Measurements from ENCODE around the gene SERPINF2.
A peak's percentile ranks its signal among the peaks of the same experiment; 100 is the strongest.

The SERPINF2 gene

GRCh38 chr17:1744551-1745512 lies 2.2 kb downstream of the SERPINF2 start:
- H3K4me1 ChIP-seq (ENCODE audit: insufficient read depth, low read length): no peaks in the 10 kb centered on the region
- no peaks in the 10 kb centered on the region for H3K36me3 ChIP-seq (ENCODE audit: insufficient read depth, low read depth, low read length)
- H3K27me3 ChIP-seq (ENCODE audit: insufficient read depth, low read length): no peaks in the 10 kb centered on the region
- no peak overlapping the region for H3K4me3 ChIP-seq (ENCODE audit: low read length)
- no peaks in the 10 kb centered on the region for H3K9me3 ChIP-seq (ENCODE audit: insufficient read depth, low read depth, low read length)
- no peak overlapping the region for H3K27ac ChIP-seq (ENCODE audit: low read length)
- no peak overlapping the region for H3K9ac ChIP-seq (ENCODE audit: low read depth, low read length)

- Histone ChIP-seq H3K4me3 (ENCODE audit: low read length) (no peak overlapping the region), H3K9me3 (ENCODE audit: insufficient read depth, low read depth, low read length) (no peaks in the 10 kb centered on the region), H3K27ac (ENCODE audit: low read length) (no peak overlapping the region), H3K36me3 (ENCODE audit: insufficient read depth, low read depth, low read length) (no peaks in the 10 kb centered on the region), H3K9ac (ENCODE audit: low read depth, low read length) (no peak overlapping the region), H3K27me3 (ENCODE audit: insufficient read depth, low read length) (no peaks in the 10 kb centered on the region), H3K4me1 (ENCODE audit: insufficient read depth, low read length) (no peaks in the 10 kb centered on the region)
These were observed 2.9 kb downstream of the SERPINF2 start for GRCh38 chr17:1745513-1746020.

GRCh38 chr17:1746975-1747543 lies 4.4 kb downstream of the SERPINF2 start:
- no peaks in the 10 kb centered on the region for H3K36me3 ChIP-seq (ENCODE audit: insufficient read depth, low read depth, low read length)
- no peaks in the 10 kb centered on the region for H3K27me3 ChIP-seq (ENCODE audit: insufficient read depth, low read length)
- H3K4me1 ChIP-seq (ENCODE audit: insufficient read depth, low read length): no peaks in the 10 kb centered on the region
- no peaks in the 10 kb centered on the region for H3K9me3 ChIP-seq (ENCODE audit: insufficient read depth, low read depth, low read length)
- no peak overlapping the region for H3K9ac ChIP-seq (ENCODE audit: low read depth, low read length)
- no peak overlapping the region for H3K27ac ChIP-seq (ENCODE audit: low read length)
- no peak overlapping the region for H3K4me3 ChIP-seq (ENCODE audit: low read length)

- no peak overlapping the region for H3K4me3 ChIP-seq (ENCODE audit: low read length)
- H3K4me1 ChIP-seq (ENCODE audit: insufficient read depth, low read length): no peaks in the 10 kb centered on the region; the same call in 1 of the 2 replicates
- H3K36me3 ChIP-seq (ENCODE audit: insufficient read depth, low read depth, low read length): no peaks in the 10 kb centered on the region
- no peak overlapping the region for H3K9ac ChIP-seq (ENCODE audit: low read depth, low read length)
- no peaks in the 10 kb centered on the region; the same call in 1 of the 2 replicates for H3K27me3 ChIP-seq (ENCODE audit: insufficient read depth, low read length)
- no peak overlapping the region for H3K27ac ChIP-seq (ENCODE audit: low read length)
- H3K9me3 ChIP-seq (ENCODE audit: insufficient read depth, low read depth, low read length): no peaks in the 10 kb centered on the region
These were observed 8.0 kb downstream of the SERPINF2 start for GRCh38 chr17:1750628-1751027.

- Histone ChIP-seq H3K4me1 (ENCODE audit: insufficient read depth, low read length) (no peaks in the 10 kb centered on the region; the same call in 1 of the 2 replicates), H3K27ac (ENCODE audit: low read length) (no peak overlapping the region), H3K9ac (ENCODE audit: low read depth, low read length) (peak overlapping the region; percentile 32), H3K4me3 (ENCODE audit: low read length) (peak overlapping the region; percentile 44; the same call in 1 of the 2 replicates), H3K27me3 (ENCODE audit: insufficient read depth, low read length) (no peaks in the 10 kb centered on the region; the same call in 1 of the 2 replicates), H3K36me3 (ENCODE audit: insufficient read depth, low read depth, low read length) (no peaks in the 10 kb centered on the region), H3K9me3 (ENCODE audit: insufficient read depth, low read depth, low read length) (no peaks in the 10 kb centered on the region)
These were observed 10.0 kb downstream of the SERPINF2 start for GRCh38 chr17:1752425-1753262.

GRCh38 chr17:1753767-1754429 lies 11.2 kb downstream of the SERPINF2 start:
- no peaks in the 10 kb centered on the region for H3K36me3 ChIP-seq (ENCODE audit: insufficient read depth, low read depth, low read length)
- no peaks in the 10 kb centered on the region; the same call in 1 of the 2 replicates for H3K27me3 ChIP-seq (ENCODE audit: insufficient read depth, low read length)
- no peak overlapping the region for H3K9ac ChIP-seq (ENCODE audit: low read depth, low read length)
- no peaks in the 10 kb centered on the region for H3K9me3 ChIP-seq (ENCODE audit: insufficient read depth, low read depth, low read length)
- H3K4me1 ChIP-seq (ENCODE audit: insufficient read depth, low read length): no peaks in the 10 kb centered on the region; the same call in 1 of the 2 replicates
- no peak overlapping the region for H3K27ac ChIP-seq (ENCODE audit: low read length)
- no peak overlapping the region for H3K4me3 ChIP-seq (ENCODE audit: low read length)

- H3K9me3 ChIP-seq (ENCODE audit: insufficient read depth, low read depth, low read length): no peaks in the 10 kb centered on the region
- no peaks in the 10 kb centered on the region; the same call in 1 of the 2 replicates for H3K4me1 ChIP-seq (ENCODE audit: insufficient read depth, low read length)
- no peak overlapping the region for H3K4me3 ChIP-seq (ENCODE audit: low read length)
- no peak overlapping the region for H3K27ac ChIP-seq (ENCODE audit: low read length)
- no peaks in the 10 kb centered on the region; the same call in 1 of the 2 replicates for H3K27me3 ChIP-seq (ENCODE audit: insufficient read depth, low read length)
- H3K9ac ChIP-seq (ENCODE audit: low read depth, low read length): no peak overlapping the region
- no peaks in the 10 kb centered on the region for H3K36me3 ChIP-seq (ENCODE audit: insufficient read depth, low read depth, low read length)
These were observed 11.9 kb downstream of the SERPINF2 start for GRCh38 chr17:1754430-1755112.

- Histone ChIP-seq H3K36me3 (ENCODE audit: insufficient read depth, low read depth, low read length) (no peaks in the 10 kb centered on the region), H3K4me3 (ENCODE audit: low read length) (no peak overlapping the region), H3K9me3 (ENCODE audit: insufficient read depth, low read depth, low read length) (no peaks in the 10 kb centered on the region), H3K9ac (ENCODE audit: low read depth, low read length) (no peak overlapping the region), H3K27me3 (ENCODE audit: insufficient read depth, low read length) (no peaks in the 10 kb centered on the region; the same call in 1 of the 2 replicates), H3K4me1 (ENCODE audit: insufficient read depth, low read length) (no peaks in the 10 kb centered on the region; the same call in 1 of the 2 replicates), H3K27ac (ENCODE audit: low read length) (no peak overlapping the region)
These were observed 12.7 kb downstream of the SERPINF2 start for GRCh38 chr17:1755252-1755826.

GRCh38 chr17:1755827-1756262 lies 13.2 kb downstream of the SERPINF2 start:
- Histone ChIP-seq H3K27me3 (ENCODE audit: insufficient read depth, low read length) (no peaks in the 10 kb centered on the region; the same call in 1 of the 2 replicates), H3K36me3 (ENCODE audit: insufficient read depth, low read depth, low read length) (no peaks in the 10 kb centered on the region), H3K27ac (ENCODE audit: low read length) (no peak overlapping the region), H3K9ac (ENCODE audit: low read depth, low read length) (no peak overlapping the region), H3K4me1 (ENCODE audit: insufficient read depth, low read length) (no peaks in the 10 kb centered on the region; the same call in 1 of the 2 replicates), H3K4me3 (ENCODE audit: low read length) (no peak overlapping the region), H3K9me3 (ENCODE audit: insufficient read depth, low read depth, low read length) (no peaks in the 10 kb centered on the region)

- Histone ChIP-seq H3K9me3 (ENCODE audit: insufficient read depth, low read depth, low read length) (no peaks in the 10 kb centered on the region), H3K9ac (ENCODE audit: low read depth, low read length) (no peak overlapping the region), H3K27ac (ENCODE audit: low read length) (no peak overlapping the region), H3K27me3 (ENCODE audit: insufficient read depth, low read length) (no peaks in the 10 kb centered on the region; the same call in 1 of the 2 replicates), H3K4me1 (ENCODE audit: insufficient read depth, low read length) (peaks cover 15% of the 10 kb centered on the region), H3K36me3 (ENCODE audit: insufficient read depth, low read depth, low read length) (no peaks in the 10 kb centered on the region), H3K4me3 (ENCODE audit: low read length) (no peak overlapping the region)
These were observed 16.1 kb downstream of the SERPINF2 start for GRCh38 chr17:1758807-1759206.

Measured in iPS-20b (cell line).